Fibroblast of mammary gland (primary cell): ENCODE results near the gene BMPER.

Experiments
- DNase-seq: peaks from one replicate; pipeline ENCODE4 v3.0.0-alpha.2; 2010; ENCODE audit warnings: low read depth
- H3K4me3 ChIP-seq: 2 replicates; pipeline ENCODE4 v1.5.1; 2011; ENCODE audit warnings: low read depth, mild to moderate bottlenecking, low read length, moderate library complexity; ENCODE audit not compliant: control insufficient read depth
- TF ChIP-seq, protein P1 (sequence below): conservative IDR thresholded peaks from 2 replicates; pipeline ENCODE4 v1.5.1; 2011; ENCODE audit warnings: low read depth, low read length, inconsistent platforms; ENCODE audit not compliant: control insufficient read depth, insufficient read depth

The BMPER gene

DNA sequence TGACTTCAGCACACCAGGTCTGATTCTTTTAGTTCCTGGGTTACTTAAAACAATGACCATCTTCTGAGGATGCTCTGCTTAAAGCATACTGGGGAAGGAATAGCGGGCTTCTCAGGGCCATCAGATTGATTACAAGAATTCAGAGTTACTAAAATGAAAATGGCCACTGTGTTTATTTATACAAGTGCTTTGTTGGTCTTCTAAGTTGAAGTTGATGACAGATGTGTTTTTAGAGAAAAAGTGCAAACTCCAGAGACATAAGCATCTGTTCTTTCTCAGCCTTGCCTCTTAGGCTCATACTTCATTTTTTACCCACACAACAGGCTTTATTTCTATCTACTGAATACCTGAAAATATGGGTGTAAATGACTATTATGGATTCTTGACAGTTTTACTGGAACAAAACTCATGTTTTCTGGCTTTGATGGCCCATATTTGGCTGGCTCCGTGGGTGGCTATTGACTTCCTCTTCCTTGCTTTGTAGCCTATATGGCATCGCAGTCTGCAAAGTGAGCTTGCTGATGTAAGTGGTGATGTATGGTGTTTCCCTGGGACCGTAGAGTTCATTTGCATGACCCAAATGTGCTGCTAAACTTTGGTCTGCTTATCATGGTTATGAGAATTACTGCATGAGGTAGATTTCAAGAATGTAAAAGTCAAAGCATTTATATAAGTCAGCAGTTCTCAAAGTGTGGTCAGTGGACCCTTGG, 121.3 kb downstream of the BMPER start:
- TF ChIP-seq, protein P1, sequence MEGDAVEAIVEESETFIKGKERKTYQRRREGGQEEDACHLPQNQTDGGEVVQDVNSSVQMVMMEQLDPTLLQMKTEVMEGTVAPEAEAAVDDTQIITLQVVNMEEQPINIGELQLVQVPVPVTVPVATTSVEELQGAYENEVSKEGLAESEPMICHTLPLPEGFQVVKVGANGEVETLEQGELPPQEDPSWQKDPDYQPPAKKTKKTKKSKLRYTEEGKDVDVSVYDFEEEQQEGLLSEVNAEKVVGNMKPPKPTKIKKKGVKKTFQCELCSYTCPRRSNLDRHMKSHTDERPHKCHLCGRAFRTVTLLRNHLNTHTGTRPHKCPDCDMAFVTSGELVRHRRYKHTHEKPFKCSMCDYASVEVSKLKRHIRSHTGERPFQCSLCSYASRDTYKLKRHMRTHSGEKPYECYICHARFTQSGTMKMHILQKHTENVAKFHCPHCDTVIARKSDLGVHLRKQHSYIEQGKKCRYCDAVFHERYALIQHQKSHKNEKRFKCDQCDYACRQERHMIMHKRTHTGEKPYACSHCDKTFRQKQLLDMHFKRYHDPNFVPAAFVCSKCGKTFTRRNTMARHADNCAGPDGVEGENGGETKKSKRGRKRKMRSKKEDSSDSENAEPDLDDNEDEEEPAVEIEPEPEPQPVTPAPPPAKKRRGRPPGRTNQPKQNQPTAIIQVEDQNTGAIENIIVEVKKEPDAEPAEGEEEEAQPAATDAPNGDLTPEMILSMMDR: no peak
- H3K4me3 ChIP-seq: no peak overlapping the region
- no peak for DNase-seq

DNA sequence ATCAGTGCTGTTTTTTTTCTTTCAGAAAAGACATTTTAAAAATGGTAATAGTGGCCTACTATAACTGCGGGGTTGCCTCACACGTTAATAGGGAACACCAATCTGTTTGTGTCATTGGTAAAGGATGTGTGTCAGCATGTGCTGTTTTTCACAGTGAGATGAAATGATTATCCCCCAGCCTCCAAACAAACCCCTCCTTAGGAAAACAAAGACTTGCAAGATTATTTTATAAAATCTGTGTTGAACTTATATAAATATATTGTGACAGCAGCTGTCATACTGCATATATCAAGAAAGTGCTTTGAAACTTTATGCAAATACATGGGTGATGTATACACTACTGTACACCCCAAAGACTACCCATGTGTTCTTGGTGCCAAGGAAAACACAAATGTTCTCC, 125.8 kb downstream of the BMPER start:
- H3K4me3 ChIP-seq: no peak overlapping the region
- no peak for DNase-seq
- TF ChIP-seq, protein P1: no peak

DNA sequence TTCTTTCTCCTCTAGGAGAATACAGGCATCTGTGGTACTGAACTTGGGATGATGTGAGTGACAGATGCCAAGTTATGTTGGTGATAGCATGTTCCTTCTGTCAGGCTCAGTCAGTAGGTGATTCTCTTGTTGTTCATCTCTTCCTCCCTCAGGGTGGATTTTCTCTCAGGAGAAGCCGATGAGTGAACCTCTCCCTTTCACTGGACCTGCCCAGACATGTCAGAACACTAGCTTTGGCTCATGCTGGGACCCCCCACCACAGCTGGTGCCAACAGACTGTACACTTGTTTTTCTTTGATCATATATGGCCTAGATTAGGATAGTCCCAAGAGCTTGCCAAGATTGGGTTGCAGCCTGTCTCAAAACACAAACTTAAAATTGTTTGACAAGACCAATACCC, 129.4 kb downstream of the BMPER start:
- DNase-seq: no peak
- TF ChIP-seq, protein P1: no peak
- H3K4me3 ChIP-seq: no peak overlapping the region

DNA sequence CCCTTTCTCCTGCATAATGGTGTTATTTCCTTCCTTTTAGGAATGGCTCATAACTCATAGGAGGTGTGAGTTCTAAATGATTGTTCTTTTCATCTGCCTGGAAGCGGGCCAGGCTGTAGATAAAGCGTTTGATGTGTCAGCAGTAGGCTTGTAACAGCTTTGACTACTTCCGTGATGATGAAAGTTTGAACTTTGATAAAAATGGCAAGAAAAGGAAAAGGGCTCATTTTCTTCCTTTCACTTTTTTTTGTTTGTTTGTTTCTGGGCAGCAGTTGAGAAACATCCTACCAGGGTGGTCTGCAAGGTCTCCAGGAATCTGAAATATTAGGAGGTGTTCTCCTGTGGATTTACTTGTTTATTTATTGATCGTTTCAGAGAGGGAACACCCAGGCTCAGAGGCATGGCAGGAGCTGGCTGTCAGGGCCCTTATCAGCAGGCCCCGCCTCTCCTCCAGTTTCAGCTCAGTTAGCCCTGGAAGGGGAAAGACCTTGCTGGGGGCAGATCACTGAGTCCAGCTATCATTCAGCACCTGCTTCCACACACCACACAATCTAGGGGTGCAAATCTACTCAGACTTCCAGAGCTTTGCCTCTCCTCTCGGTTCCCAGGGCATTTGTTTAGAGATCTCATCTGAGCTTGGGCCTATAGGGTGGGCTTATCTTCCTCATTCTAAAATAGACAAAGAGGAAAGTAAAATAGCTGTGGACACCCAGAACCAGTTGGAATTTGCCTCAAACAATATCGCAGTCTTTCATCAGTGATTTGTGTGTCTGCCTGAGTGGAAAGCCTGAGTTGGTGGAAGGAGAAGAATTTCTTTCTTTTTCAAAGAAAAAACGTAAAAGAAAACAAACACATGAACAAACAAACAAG, 130.9 kb downstream of the BMPER start:
- TF ChIP-seq, protein P1: no peak
- peak; percentile 31 for DNase-seq
- H3K4me3 ChIP-seq: no peak overlapping the region

DNA sequence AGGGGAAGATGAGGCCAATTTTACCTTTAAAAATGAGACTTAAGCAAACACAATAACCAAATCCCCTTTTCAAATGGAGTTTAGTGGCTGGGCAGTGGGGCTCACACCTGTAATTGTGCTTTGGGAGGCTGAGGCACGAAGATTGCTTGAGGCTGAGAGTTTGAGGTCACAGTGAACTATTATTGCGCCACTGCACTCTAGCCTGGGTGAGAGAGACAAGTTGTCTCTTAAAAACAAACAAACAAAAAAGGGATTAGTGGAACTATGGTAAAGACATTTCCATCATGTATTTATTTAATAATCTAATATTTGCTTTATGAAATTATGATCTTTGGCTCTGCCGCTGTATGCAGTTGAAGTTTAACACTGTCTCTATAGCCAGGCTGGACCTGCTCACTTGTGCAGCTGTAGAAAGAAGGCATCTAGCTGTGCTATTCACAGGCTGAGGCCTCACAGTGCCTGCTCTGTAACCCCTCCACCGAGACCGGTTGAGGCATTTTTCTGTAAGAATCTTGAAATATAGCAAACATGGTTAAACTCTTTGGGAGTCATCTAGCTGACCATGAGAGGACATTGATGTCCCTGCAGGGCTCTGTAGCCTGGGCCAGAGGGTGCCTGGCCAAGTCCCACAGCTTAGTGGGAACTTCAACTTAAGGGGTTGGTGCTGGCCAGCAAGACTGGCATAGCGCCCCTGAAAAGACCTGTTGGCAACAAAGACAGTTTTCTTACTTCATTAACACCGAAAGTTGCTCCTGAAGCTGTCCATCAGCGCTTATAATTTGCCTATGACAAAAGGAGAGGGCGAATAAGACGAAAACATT, 131.8 kb downstream of the BMPER start:
- no peak overlapping the region for H3K4me3 ChIP-seq
- TF ChIP-seq, protein P1: no peak
- no peak for DNase-seq

DNA sequence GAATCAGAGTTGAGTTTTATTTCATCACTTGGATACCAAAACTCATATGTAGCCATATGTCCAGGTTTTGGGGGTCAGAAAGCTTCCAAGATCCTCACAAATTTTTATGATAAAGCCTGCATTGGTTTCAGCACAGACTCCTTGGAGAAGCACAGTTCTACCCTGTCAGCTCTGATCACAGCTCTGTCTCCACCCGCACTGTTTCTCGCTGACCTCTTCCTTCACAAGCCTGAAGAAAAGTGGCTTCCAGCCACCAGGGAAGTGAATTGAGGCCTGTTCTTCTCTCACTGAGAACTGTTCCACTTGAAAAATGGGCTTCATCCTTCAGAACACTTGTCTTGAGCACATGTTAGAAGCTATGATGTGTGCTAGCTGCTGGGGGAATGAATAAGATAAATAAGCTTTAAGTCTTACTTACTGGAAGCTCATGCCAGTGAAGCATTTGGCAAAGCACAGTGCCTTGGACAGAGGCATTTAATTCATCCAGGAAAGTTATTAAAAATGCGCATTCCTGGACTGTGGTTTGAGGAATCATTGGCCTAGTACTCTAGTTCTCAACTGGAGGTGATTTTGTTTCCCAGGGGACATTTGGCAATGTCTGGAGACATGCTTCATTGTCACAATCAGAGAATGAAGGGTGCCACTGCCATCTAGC, 133.6 kb downstream of the BMPER start:
- TF ChIP-seq, protein P1: no peak
- DNase-seq: no peak
- no peak overlapping the region for H3K4me3 ChIP-seq
